ENCODE measurements around the gene CRYBG1.

GRCh38 chr6:106547601-106548453 lies 187.3 kb downstream of the CRYBG1 start:
- TF ChIP-seq CTCF (IDR thresholded peaks at IDR 0.05) (no peak), POLR2A (IDR thresholded peaks at IDR 0.05) (no peak)
